HUES6 (cell line): Measurements from ENCODE around the gene HAGHL.
"Not testable (repeated sequence)": the region's sequence is repeated elsewhere in the genome, so short reads cannot be mapped to it uniquely, and the experiment has no call there.

Source experiments
- H3K27ac ChIP-seq: 2 replicates; pipeline ENCODE4 v1.7.0; 2013; ENCODE audit warnings: low read depth, mild to moderate bottlenecking, low read length, inconsistent platforms
- H3K27me3 ChIP-seq: 2 replicates; pipeline ENCODE4 v1.6.1; 2013; ENCODE audit warnings: low read length; ENCODE audit not compliant: control insufficient read depth, insufficient read depth
- H3K36me3 ChIP-seq: 2 replicates; pipeline ENCODE4 v1.6.1; 2013; ENCODE audit warnings: low read length; ENCODE audit not compliant: control insufficient read depth, insufficient read depth
- H3K4me1 ChIP-seq: 2 replicates; pipeline ENCODE4 v1.6.1; 2013; ENCODE audit warnings: low read length; ENCODE audit not compliant: control insufficient read depth, insufficient read depth
- H3K4me3 ChIP-seq: 2 replicates; pipeline ENCODE4 v1.5.1; 2013; ENCODE audit warnings: low read depth, low read length
- H3K9ac ChIP-seq: one replicate; pipeline ENCODE4 v1.6.1; 2013; ENCODE audit warnings: mild to moderate bottlenecking, low read length
- H3K9me3 ChIP-seq: 2 replicates; pipeline ENCODE4 v1.6.1; 2013; ENCODE audit warnings: low read depth, low read length; ENCODE audit not compliant: control insufficient read depth, insufficient read depth

Gene HAGHL

DNA sequence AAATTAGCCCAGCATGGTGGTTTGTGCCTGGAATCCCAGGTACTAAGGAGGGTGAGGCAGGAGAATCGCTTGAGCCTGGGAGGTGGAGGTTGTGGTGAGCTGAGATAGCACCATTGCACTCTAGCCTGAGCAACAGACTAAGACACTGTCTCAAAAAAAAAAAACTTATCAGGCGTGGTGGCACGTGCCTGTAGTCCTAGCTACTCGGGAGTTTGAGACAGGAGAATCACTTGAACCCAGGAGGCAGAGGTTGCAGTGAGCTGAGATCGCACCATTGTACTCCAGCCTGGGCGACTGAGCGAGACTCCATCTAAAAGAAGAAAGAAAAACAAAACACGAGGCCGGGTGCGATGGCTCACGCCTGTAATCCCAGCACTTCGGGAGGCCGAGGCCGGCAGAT, 16.0 kb downstream of the HAGHL start:
- not testable (repeated sequence) for H3K27me3 ChIP-seq, H3K9me3 ChIP-seq, H3K4me3 ChIP-seq, H3K9ac ChIP-seq, H3K27ac ChIP-seq, H3K36me3 ChIP-seq, H3K4me1 ChIP-seq

DNA sequence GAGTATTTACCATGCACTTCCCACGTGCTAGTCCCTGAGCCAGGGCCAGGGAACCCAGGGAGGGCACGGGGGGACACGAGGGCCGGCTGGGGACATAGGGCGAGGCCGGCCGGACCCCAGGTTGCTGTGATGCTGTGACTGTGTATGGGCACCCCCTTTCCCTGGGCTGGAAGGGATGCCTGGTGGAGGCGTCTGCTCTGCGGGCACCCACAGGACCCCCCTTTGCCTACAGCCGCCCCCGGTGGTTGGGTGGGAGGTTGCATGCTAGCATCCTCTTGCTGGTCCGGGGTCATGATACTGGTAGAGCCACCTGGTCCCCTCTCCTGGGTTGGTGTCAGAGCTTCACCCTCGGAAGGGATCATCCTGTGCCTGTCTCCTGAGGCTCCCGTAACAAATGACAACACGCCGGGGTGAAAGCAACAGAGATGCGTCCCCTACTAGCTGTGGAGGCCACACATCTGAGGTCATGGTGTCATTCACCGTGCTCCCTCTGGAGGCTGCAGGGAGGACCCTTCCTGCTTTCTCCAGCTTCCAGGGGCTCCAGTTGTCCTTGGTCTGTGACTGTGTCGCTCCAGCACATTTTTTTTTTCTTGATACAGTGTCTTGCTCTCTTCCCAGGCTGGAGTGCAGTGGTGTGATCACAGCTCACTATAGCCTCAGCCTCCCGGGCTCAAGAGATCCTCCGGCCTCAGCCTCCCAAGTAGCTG, 17.0 kb downstream of the HAGHL start:
- Histone ChIP-seq H3K4me3 (no peak overlapping the region), H3K27me3 (no peaks in the 10 kb centered on the region), H3K9ac (no peak overlapping the region), H3K36me3 (no peaks in the 10 kb centered on the region), H3K27ac (no peak overlapping the region), H3K9me3 (no peaks in the 10 kb centered on the region), H3K4me1 (peaks cover 4% of the 10 kb centered on the region; the same call in 1 of the 2 replicates)

DNA sequence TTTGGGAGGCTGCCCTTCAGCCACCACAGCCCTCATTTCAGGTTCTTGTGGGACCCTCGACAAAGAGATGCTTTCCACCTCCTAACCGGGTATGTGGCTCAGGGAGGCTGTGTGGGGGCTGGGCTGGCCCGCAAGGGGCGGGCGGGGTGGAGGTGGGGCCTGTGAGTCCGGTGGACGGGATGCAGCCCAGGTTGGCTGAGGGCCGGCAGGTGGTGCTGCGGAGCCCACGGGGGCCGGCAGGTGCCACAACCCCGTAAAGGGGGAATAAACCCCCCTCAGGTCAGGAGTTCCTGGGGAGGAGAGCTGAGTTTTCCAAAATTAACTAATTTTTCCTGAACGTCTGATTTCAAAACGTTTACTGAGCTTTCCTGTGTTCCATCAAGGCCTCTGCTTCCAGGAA, 18.8 kb downstream of the HAGHL start:
- Histone ChIP-seq H3K4me1 (peaks cover 2% of the 10 kb centered on the region), H3K36me3 (no peaks in the 10 kb centered on the region), H3K27ac (no peak overlapping the region), H3K27me3 (no peaks in the 10 kb centered on the region), H3K4me3 (no peak overlapping the region), H3K9me3 (no peaks in the 10 kb centered on the region), H3K9ac (no peak overlapping the region)

DNA sequence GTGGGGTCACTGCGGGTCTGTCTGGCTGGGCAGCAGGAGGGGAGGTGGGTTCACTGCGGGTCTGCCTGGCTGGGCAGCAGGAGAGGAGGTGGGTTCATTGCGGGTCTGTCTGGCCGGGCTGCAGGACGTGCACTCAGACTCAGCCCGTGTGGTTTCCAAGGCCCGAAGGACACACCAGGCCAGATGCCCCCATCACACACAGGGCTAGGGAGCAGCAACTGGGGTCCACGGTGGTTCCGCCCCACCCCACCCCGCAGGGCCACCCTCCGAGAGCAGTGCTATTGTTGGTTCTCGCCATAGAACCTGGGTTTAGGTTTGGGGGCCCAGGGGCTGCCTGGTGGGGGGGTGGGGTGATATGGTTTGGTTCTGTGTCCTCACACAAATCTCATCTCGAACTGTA, 19.7 kb downstream of the HAGHL start:
- no peaks in the 10 kb centered on the region for H3K9me3 ChIP-seq
- H3K4me1 ChIP-seq = peaks cover 11% of the 10 kb centered on the region
- H3K9ac ChIP-seq = no peak overlapping the region
- H3K27ac ChIP-seq = no peak overlapping the region
- no peaks in the 10 kb centered on the region for H3K36me3 ChIP-seq
- H3K4me3 ChIP-seq = no peak overlapping the region
- 0 out of 2 replicates have a peak, but pooled peaks cover under 1% of the 10 kb centered on the region for H3K27me3 ChIP-seq

DNA sequence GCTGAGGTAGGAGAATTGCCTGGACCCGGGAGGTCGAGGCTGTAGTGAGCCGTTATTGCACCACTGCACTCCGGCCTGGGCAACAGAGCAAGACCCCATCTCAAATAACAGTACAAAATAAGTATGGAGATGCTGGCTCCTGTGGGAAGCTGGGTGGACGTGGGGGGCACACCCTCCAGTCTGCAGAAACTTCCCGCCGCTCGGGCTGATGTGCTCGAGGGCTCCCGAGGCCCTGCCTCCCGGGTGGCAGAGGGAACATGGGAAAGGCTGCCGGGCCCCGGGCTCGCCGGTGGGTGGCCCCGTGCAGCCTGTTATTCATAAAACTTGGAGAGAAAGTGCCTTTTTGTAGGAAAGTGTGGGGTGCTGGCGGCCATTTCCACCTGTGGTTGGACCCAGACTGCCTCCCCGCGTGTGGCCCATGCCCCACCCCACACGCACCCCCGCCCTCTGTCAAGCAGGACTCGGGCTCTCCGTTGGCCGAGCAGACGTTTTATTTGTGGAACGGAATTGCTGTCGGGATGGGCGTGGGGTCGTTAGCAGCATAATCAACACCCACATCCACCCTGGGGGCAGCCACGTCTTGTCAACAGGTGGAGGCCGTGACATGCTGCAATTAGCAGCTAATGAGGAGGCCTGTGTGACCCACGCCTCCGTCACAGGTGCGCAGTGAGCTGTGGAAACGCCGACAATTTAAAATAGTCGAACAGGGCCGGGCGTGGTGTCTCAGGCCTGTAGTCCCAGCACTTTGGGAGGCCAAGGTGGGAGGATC, 21.3 kb downstream of the HAGHL start:
- Histone ChIP-seq H3K4me3 (no peak overlapping the region), H3K36me3 (no peaks in the 10 kb centered on the region), H3K4me1 (peaks cover 19% of the 10 kb centered on the region), H3K27me3 (peaks cover 7% of the 10 kb centered on the region; the same call in 1 of the 2 replicates), H3K9me3 (no peaks in the 10 kb centered on the region), H3K9ac (no peak overlapping the region), H3K27ac (no peak overlapping the region)

DNA sequence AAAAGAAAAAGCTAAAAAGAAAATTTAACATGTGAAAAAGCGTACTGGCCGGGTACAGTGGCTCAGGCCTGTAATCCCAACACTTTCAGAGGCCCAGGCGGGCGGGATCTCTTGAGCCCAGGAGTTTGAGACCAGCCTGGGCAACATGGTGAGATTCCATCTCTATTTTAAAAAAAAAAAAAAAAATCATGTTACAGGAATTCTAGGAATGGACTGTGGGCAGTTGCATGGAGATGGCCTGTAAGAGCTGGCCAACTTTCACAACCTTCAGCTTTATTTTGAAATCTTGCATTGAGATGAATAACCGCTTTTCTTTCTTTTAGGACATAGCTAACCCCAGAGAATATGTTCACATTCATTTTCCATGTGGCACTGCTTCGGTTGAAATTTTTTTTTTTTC, 22.1 kb downstream of the HAGHL start:
- peaks cover 7% of the 10 kb centered on the region; the same call in 1 of the 2 replicates for H3K27me3 ChIP-seq
- no peak overlapping the region for H3K27ac ChIP-seq
- H3K4me3 ChIP-seq = no peak overlapping the region
- H3K9ac ChIP-seq = no peak overlapping the region
- H3K36me3 ChIP-seq = no peaks in the 10 kb centered on the region
- H3K9me3 ChIP-seq = no peaks in the 10 kb centered on the region
- peaks cover 19% of the 10 kb centered on the region for H3K4me1 ChIP-seq

DNA sequence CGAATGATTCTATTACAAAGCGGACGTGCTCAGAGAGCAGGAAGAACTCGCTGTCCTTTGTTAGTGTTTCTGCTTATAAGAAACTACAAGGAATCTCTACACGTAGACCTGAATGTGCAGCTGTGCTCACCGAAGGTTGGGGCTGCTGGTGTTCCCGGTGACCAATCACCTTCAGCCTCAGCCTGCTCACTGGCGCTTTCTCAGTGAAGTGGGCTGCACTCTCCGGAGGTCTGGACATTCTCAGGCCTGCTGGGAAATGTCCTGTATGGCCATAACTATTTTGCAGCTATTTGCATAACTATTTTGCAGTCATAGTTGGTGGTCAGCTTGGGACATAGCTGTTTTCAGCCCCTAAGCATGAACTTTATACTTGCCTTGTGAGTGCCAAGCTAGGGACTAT, 23.6 kb downstream of the HAGHL start:
- Histone ChIP-seq H3K9me3 (no peaks in the 10 kb centered on the region), H3K36me3 (no peaks in the 10 kb centered on the region), H3K4me1 (peaks cover 19% of the 10 kb centered on the region), H3K27ac (no peak overlapping the region), H3K4me3 (no peak overlapping the region), H3K9ac (no peak overlapping the region), H3K27me3 (peaks cover 7% of the 10 kb centered on the region; the same call in 1 of the 2 replicates)

DNA sequence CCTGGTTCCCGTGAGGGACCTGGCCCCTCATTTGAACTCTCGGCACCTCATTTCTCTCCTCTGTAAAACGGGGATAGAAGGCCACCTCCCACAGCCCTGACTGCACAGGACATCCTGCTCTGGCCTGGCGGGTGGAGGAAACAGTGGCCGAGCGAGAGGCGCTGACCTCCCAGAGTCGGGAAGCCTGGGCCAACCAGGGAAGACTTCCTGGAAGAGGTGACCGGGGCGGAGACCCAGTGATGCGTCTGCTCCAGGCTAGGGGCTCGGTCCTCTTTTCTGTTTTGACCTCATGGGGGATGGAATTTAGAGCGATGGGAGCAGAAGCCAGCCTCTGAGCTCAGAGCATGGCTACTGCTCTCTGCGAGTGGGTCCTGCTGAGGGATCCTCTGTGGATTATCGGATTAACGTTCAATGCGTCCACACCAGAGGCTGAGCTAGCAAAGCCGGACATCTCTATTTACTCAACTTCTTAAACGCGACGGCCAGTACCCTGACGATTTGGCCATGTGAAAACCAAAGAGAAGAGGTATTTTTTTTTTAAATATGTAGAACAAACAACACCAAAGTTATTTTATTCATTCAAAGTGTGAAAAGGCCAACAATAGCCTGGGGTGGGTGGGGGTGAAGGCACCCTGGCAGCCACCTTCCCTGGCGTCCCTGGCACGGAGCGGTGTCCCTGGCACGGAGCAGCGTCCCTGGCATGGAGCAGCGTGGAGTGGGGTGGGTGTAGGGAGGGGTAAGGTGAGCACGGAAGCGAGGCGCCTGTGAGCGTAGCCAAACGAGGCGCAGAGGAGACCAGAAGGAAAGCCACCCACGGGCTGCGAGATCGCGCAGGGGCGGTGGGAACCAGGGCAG, 24.5 kb downstream of the HAGHL start:
- no peak overlapping the region for H3K9ac ChIP-seq

DNA sequence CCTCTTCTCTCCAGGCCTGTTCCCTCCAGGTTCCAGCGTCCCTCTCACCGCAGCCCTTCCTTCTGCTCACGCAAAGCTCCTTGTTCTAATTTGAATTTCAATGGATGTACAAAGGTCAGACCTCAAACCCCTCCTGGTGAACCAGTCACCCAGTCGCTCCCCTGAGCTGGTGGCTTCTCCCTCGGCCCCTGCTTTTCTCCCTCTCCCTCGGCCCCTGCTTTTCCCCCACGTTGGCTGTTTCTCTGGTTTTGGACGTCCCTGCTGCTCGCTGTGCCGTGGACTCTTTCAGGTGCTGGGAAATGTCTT, 25.1 kb downstream of the HAGHL start:
- no peak overlapping the region for H3K27ac ChIP-seq

More for the DNA sequence above, 24.5 kb downstream of the HAGHL start:
- Histone ChIP-seq H3K4me3 (peak overlapping the region; percentile 28; the same call in 1 of the 2 replicates), H3K27ac (no peak overlapping the region), H3K4me1 (peaks cover 19% of the 10 kb centered on the region), H3K9me3 (no peaks in the 10 kb centered on the region), H3K27me3 (peaks cover 7% of the 10 kb centered on the region; the same call in 1 of the 2 replicates), H3K36me3 (no peaks in the 10 kb centered on the region)

DNA sequence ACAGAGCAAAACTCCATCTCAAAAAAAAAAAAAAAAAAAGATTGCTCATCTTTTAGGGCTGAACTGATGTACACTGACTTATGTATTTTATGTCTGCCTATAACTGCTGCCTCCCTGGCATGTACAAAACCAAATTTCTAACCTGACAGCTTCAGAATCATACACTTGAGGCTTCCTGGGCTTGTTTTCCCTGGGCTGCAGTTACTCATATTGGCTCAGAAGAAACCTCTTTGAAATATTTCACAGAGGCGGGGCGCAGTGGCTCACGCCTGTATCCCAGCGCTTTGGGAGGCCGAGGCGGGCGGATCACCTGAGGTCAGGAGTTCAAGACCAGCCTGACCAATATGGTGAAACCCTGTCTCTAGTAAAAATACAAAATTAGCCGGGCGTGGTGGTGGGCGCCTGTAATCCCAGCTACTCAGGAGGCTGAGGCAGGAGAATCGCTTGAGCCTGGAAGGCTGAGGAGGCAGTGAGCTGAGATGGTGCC, 27.3 kb downstream of the HAGHL start:
- not testable (repeated sequence) for H3K4me3 ChIP-seq, H3K36me3 ChIP-seq, H3K9ac ChIP-seq, H3K27me3 ChIP-seq, H3K9me3 ChIP-seq, H3K27ac ChIP-seq
- H3K4me1 ChIP-seq = peaks cover 19% of the 10 kb centered on the region

More for the DNA sequence above, 25.1 kb downstream of the HAGHL start:
- no peak overlapping the region for H3K9ac ChIP-seq
- peaks cover 7% of the 10 kb centered on the region; the same call in 1 of the 2 replicates for H3K27me3 ChIP-seq
- H3K4me3 ChIP-seq = peak overlapping the region; percentile 28; the same call in 1 of the 2 replicates
- peaks cover 19% of the 10 kb centered on the region for H3K4me1 ChIP-seq
- no peaks in the 10 kb centered on the region for H3K9me3 ChIP-seq
- H3K36me3 ChIP-seq = no peaks in the 10 kb centered on the region
